ENCODE measurements around the gene FSCN2.

The FSCN2 gene

GRCh38 chr17:81552244-81553017 lies 24.3 kb downstream of the FSCN2 start, which contains the start of gene FAAP100:
Gene FAAP100, minus strand, starts transcription at chr17:81552353. Its CDS starts 23 bp downstream, at chr17:81552330.
- in situ Hi-C loops (cut with HindIII; ENCODE audit: low sequenced_read_pairs) = no loop called here

- in situ Hi-C loops (cut with HindIII; ENCODE audit: low sequenced_read_pairs) = no loop called here
Observed at GRCh38 chr17:81553018-81553615, 24.9 kb downstream of the FSCN2 start.

- in situ Hi-C loops (cut with HindIII; ENCODE audit: low sequenced_read_pairs) = no loop called here
Observed at GRCh38 chr17:81553616-81554181, 25.5 kb downstream of the FSCN2 start.

GRCh38 chr17:81556175-81556691 lies 28.1 kb downstream of the FSCN2 start:
- in situ Hi-C loops (cut with HindIII; ENCODE audit: low sequenced_read_pairs) = no loop called here

GRCh38 chr17:81556863-81557262 lies 28.7 kb downstream of the FSCN2 start:
- in situ Hi-C loops (cut with HindIII; ENCODE audit: low sequenced_read_pairs) = no loop called here

GRCh38 chr17:81557276-81558114 lies 29.3 kb downstream of the FSCN2 start:
- in situ Hi-C loops (cut with HindIII; ENCODE audit: low sequenced_read_pairs) = no loop called here

GRCh38 chr17:81558115-81558468 lies 29.9 kb downstream of the FSCN2 start:
- in situ Hi-C loops (cut with HindIII; ENCODE audit: low sequenced_read_pairs) = no loop called here

GRCh38 chr17:81558941-81559806 lies 31.0 kb downstream of the FSCN2 start:
- in situ Hi-C loops (cut with HindIII; ENCODE audit: low sequenced_read_pairs) = no loop called here

GRCh38 chr17:81561494-81561885 lies 33.3 kb downstream of the FSCN2 start:
- in situ Hi-C loops (cut with HindIII; ENCODE audit: low sequenced_read_pairs) = no loop called here

GRCh38 chr17:81563861-81564586 lies 35.8 kb downstream of the FSCN2 start:
- in situ Hi-C loops (cut with HindIII; ENCODE audit: low sequenced_read_pairs) = no loop called here

- in situ Hi-C loops (cut with HindIII; ENCODE audit: low sequenced_read_pairs) = loop anchor here (5.0 kb wide), 3 partner anchors 52 to 162 kb away; partner anchors contain the start of gene ACTG1
Observed at GRCh38 chr17:81564778-81565177, 36.6 kb downstream of the FSCN2 start.

GRCh38 chr17:81565231-81565630 lies 37.1 kb downstream of the FSCN2 start:
- in situ Hi-C loops (cut with HindIII; ENCODE audit: low sequenced_read_pairs) = loop anchor here (5.0 kb wide), 3 partner anchors 53 to 163 kb away; partner anchors contain the start of gene ACTG1

GRCh38 chr17:81566461-81567126 lies 38.4 kb downstream of the FSCN2 start:
- in situ Hi-C loops (cut with HindIII; ENCODE audit: low sequenced_read_pairs) = loop anchor here (5.0 kb wide), 3 partner anchors 54 to 164 kb away; partner anchors contain the start of gene ACTG1

- in situ Hi-C loops (cut with HindIII; ENCODE audit: low sequenced_read_pairs) = loop anchor here (5.0 kb wide), 3 partner anchors 55 to 165 kb away; partner anchors contain the start of gene ACTG1
Observed at GRCh38 chr17:81567191-81567590, 39.0 kb downstream of the FSCN2 start.

- in situ Hi-C loops (cut with HindIII; ENCODE audit: low sequenced_read_pairs) = loop anchor here (5.0 kb wide), 3 partner anchors 54 to 166 kb away; partner anchors contain the start of gene ACTG1
Observed at GRCh38 chr17:81568416-81568815, 40.2 kb downstream of the FSCN2 start.

GRCh38 chr17:81569986-81570514 lies 41.9 kb downstream of the FSCN2 start:
- in situ Hi-C loops (cut with HindIII; ENCODE audit: low sequenced_read_pairs) = loop anchor here (5.0 kb wide), 3 partner anchors 52 to 168 kb away; partner anchors contain the start of gene ACTG1

GRCh38 chr17:81570964-81571363 lies 42.8 kb downstream of the FSCN2 start:
- in situ Hi-C loops (cut with HindIII; ENCODE audit: low sequenced_read_pairs) = no loop called here

GRCh38 chr17:81572563-81573168 lies 44.5 kb downstream of the FSCN2 start:
- in situ Hi-C loops (cut with HindIII; ENCODE audit: low sequenced_read_pairs) = no loop called here

All from endothelial cell of hepatic sinusoid (primary cell).